GM19099 (cell line): ENCODE measurements around the gene DYDC2.

Experiments used
- POLR2A ChIP-seq: IDR thresholded peaks from 3 replicates; pipeline ENCODE4 v1.6.1; 2011; ENCODE audit warnings: low read depth; ENCODE audit not compliant: insufficient read length; ENCODE audit errors: extremely low read depth

The DYDC2 gene, protein sequence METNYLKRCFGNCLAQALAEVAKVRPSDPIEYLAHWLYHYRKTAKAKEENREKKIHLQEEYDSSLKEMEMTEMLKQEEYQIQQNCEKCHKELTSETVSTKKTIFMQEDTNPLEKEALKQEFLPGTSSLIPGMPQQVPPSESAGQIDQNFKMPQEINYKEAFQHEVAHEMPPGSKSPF

GRCh38 chr10:80356563-80356988 is at the start of gene DYDC2, which contains the start of gene DYDC1:
Gene DYDC2 (plus strand): TSS chr10:80356781. CDS start chr10:80362444, 5,663 bp downstream.
Gene DYDC1 (minus strand): TSS chr10:80356755. CDS start chr10:80352601, 4,154 bp downstream.
- TF ChIP-seq POLR2A: no peak

- no peak for TF ChIP-seq POLR2A
Measured at GRCh38 chr10:80313523-80313922, 43.1 kb upstream of the DYDC2 start.

GRCh38 chr10:80315391-80315790 is 41.2 kb upstream of the DYDC2 start:
- TF ChIP-seq POLR2A: no peak

- no peak for TF ChIP-seq POLR2A
Measured at GRCh38 chr10:80318742-80319141, 37.8 kb upstream of the DYDC2 start.

DNA sequence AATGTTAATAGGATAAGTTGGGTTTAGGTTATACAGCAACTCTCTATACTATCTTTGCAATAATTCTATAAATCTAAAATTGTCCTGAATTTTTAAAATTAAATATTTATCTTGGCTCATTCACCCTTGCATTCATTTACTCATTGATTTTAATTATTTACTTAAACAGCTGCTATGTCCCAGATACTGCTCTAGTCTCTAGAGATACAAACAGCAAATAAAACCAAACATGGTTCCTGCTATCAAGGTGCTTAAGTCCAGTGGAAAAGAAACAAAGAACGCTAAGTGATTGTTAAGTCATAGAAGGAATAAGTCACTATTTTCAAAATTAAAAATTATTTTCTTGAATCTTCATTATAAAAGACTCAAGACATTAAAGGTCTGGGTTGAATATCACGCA is 37.3 kb upstream of the DYDC2 start:
- no peak for TF ChIP-seq POLR2A

DNA sequence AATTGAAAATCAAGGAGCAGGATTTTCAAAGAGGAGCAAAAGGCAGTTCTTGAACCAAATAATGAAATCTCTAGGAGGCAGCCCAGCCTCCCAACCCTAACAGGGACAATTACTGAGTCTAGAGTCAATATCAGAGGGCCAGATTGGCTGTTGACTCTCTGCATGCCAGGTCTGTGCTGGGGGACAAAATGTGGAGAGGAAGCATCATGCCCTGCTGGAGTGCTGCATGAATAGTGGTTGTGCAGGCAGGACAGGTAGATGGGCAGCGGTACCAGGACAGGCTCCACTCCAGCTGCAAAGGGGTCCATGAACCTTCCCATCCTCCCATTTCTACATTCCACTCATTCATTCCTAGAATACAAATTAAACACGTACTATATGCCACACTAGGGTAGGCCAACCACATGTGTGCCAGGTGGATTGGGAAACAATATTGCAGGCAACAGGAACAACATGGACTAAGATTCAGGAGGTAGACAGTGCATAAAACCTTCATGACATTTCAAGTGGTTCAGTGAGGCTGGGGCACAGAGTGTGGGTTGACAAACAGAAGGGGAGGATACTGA is 36.8 kb upstream of the DYDC2 start:
- no peak for TF ChIP-seq POLR2A

GRCh38 chr10:80320377-80320776 is 36.2 kb upstream of the DYDC2 start:
- no peak for TF ChIP-seq POLR2A

DNA sequence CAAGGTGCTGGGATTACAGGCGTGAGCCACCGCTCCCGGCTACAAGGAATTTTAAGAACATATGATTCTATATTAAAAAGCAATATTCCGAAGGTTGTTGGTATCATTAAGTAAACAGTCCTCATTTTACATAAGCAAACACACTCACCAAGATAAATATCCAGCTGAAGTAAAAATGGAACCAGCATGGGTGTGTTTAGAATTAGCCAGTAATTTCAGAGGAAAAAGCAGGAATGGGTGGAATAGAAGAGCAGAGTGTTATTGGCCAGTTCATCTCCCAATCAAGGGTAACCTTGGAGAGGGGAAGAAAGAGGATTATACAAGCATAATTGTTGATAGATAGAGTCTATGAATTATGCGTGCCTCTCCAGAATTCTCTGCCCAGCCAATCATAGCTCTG is 35.4 kb upstream of the DYDC2 start:
- no peak for TF ChIP-seq POLR2A

- TF ChIP-seq POLR2A: no peak
Measured at GRCh38 chr10:80322158-80322557, 34.4 kb upstream of the DYDC2 start.

- no peak for TF ChIP-seq POLR2A
Measured at GRCh38 chr10:80322711-80323110, 33.9 kb upstream of the DYDC2 start.

- no peak for TF ChIP-seq POLR2A
Measured at GRCh38 chr10:80323311-80323710, 33.3 kb upstream of the DYDC2 start.

GRCh38 chr10:80324086-80324485 is 32.5 kb upstream of the DYDC2 start:
- no peak for TF ChIP-seq POLR2A

- no peak for TF ChIP-seq POLR2A
Measured at GRCh38 chr10:80324891-80325364, 31.7 kb upstream of the DYDC2 start.

- TF ChIP-seq POLR2A: no peak
Measured at GRCh38 chr10:80333983-80334382, 22.6 kb upstream of the DYDC2 start.

DNA sequence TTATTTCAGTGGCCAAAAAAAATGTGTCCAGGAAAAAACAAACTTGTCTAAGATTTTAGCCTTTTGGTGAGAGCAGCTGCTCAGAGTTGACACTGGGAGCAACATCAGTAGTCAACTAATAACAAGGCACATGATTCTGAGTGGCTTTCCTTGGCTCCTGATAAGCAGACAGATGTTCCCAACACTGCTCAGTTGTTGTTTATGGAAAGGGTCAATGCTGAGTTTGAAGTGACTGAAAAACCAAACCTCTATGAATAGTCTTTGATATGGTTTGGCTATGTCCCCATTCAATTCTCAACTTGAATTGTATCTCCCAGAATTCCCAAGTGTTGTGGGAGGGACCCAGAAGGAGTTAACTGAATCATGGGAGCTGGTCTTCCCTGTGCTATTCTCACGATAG is 12.3 kb upstream of the DYDC2 start:
- no peak for TF ChIP-seq POLR2A

DNA sequence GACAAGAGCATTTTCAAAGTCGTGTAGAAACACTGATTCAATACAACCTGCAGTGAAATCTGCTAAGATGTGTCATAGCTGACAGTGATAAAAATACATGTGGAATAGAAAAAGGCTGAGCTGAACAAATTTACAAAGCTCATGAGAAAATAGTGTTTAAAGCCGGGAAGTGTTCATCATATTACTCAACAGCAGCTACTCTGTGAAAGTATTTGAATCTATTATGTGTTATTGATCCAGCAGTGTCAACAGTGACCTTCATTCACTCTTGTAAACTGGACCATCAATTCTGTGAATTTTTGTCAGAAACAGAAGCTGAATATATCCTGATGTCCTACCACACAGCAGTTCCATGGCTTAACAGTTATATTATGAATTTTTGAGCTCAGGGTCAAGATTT is 11.7 kb upstream of the DYDC2 start:
- TF ChIP-seq POLR2A: no peak

DNA sequence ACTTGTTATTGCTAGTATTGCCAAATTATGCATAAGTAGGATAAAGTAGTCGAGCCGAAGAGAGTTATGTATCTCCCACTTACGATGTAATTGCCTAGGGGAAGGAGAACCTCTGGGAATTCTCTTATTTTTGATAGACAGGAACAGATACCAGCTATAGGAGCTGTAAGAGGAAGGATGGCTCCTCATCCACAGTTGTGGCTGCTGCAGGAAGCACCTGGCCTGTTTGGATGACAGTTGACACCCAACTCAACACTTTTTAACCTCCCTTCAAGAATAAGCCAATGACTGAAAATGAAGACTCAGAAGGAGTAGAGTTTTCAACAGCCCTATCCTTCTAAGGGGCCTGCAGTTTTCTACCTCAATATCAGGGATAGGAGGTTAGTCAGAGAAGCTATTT is 6.3 kb upstream of the DYDC2 start:
- TF ChIP-seq POLR2A: no peak
